WERI-Rb-1 (cell line): ENCODE measurements around the gene NSMCE3.

Experiments
- DNase-seq: peaks from one replicate; pipeline ENCODE4 v3.0.0-alpha.2; 2020
- H3K27ac ChIP-seq: fragments of 250-450 bp; sonication (Bioruptor Pico); 2 replicates; pipeline ENCODE4 v1.5.1; 2020; ENCODE audit warnings: mild to moderate bottlenecking, moderate library complexity
- H3K27me3 ChIP-seq: fragments of 250-450 bp; sonication (Bioruptor Pico); 2 replicates; pipeline ENCODE4 v1.5.1; 2021; ENCODE audit warnings: mild to moderate bottlenecking, low read depth, moderate library complexity; ENCODE audit not compliant: insufficient read depth, severe bottlenecking
- H3K36me3 ChIP-seq: fragments of 250-450 bp; sonication (Bioruptor Pico); 2 replicates; pipeline ENCODE4 v1.5.1; 2020; ENCODE audit warnings: mild to moderate bottlenecking, moderate library complexity
- H3K4me3 ChIP-seq: 2 replicates; pipeline ENCODE4 v1.5.1; 2011; ENCODE audit warnings: low read depth, mild to moderate bottlenecking, control low read depth, low read length
- H3K9me3 ChIP-seq: fragments of 250-450 bp; sonication (Bioruptor Pico); 2 replicates; pipeline ENCODE4 v1.5.1; 2021; ENCODE audit warnings: mild to moderate bottlenecking, moderate library complexity; ENCODE audit not compliant: severe bottlenecking
- TF ChIP-seq, protein P1 (sequence below): IDR thresholded peaks from 2 replicates; pipeline ENCODE4 v1.5.1; 2011; ENCODE audit warnings: low read depth, mild to moderate bottlenecking, control low read depth, inconsistent platforms, low read length

Gene NSMCE3

DNA sequence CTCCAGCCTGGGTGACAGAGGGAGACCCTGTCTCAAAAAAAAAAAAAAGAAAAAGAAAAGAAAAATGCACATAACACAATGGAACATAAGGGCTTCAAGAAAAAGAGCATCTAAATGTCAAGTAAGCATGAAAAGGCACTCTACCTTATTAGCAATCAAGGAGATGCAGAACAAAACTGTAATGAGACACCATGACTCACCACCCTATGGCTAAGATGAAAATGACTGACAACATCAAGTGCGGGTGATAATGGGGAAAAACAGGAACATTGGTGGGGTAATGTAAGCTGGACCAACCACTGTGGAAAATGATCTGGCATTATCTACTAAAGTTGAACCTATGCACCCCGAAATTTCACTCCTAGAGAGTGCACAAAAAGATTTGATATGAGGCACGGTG is 19.6 kb upstream of the NSMCE3 start:
- Histone ChIP-seq H3K36me3 (no peaks in the 10 kb centered on the region), H3K4me3 (no peak overlapping the region), H3K27me3 (peaks cover 88% of the 10 kb centered on the region), H3K27ac (no peak overlapping the region), H3K9me3 (no peaks in the 10 kb centered on the region)
- TF ChIP-seq, protein P1, sequence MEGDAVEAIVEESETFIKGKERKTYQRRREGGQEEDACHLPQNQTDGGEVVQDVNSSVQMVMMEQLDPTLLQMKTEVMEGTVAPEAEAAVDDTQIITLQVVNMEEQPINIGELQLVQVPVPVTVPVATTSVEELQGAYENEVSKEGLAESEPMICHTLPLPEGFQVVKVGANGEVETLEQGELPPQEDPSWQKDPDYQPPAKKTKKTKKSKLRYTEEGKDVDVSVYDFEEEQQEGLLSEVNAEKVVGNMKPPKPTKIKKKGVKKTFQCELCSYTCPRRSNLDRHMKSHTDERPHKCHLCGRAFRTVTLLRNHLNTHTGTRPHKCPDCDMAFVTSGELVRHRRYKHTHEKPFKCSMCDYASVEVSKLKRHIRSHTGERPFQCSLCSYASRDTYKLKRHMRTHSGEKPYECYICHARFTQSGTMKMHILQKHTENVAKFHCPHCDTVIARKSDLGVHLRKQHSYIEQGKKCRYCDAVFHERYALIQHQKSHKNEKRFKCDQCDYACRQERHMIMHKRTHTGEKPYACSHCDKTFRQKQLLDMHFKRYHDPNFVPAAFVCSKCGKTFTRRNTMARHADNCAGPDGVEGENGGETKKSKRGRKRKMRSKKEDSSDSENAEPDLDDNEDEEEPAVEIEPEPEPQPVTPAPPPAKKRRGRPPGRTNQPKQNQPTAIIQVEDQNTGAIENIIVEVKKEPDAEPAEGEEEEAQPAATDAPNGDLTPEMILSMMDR: no peak
- no peak for DNase-seq

DNA sequence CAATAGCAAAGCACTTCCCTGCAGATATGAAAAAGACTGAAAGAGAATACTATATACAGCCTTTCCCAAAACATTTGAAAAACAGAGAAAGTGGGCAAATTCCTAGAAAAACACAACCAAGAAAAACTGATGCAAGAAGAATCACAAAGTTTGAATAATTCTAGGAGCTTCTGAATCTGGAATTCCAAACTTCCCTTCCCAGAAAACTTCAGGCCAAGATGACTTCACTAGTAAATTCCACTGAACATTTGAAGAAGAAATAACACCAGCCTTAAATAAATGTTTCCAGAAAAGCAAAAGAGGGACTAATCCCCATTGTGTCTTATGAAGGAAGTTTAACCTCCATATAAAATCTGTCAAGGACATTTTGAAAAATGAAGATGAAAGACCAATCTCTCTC is 15.8 kb upstream of the NSMCE3 start:
- peaks cover 89% of the 10 kb centered on the region for H3K27me3 ChIP-seq
- peaks cover 2% of the 10 kb centered on the region for H3K9me3 ChIP-seq
- no peak overlapping the region for H3K27ac ChIP-seq
- TF ChIP-seq, protein P1: no peak
- no peaks in the 10 kb centered on the region for H3K36me3 ChIP-seq
- no peak for DNase-seq
- no peak overlapping the region for H3K4me3 ChIP-seq

DNA sequence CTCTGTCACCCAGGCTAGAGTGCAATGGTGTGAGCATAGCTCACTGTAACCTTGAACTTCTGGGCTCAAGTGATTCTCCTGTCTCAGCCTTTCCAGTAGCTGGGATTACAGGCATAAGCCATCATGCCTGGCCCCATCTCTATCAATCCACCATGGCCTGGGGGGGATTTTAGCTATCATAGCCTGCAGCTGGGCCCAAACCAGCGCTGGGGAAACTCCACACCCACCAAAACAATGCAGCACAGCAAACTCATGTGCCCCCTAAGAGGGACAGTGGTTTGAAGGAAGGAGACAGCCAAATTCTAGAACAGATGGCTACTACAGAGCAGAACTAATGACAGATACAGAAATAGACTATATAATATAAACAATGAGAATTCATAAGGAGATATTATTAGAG is 13.8 kb upstream of the NSMCE3 start:
- Histone ChIP-seq H3K9me3 (peaks cover 2% of the 10 kb centered on the region), H3K4me3 (no peak overlapping the region), H3K27me3 (peaks cover 82% of the 10 kb centered on the region), H3K36me3 (no peaks in the 10 kb centered on the region), H3K27ac (no peak overlapping the region)
- no peak for DNase-seq
- TF ChIP-seq, protein P1: no peak

DNA sequence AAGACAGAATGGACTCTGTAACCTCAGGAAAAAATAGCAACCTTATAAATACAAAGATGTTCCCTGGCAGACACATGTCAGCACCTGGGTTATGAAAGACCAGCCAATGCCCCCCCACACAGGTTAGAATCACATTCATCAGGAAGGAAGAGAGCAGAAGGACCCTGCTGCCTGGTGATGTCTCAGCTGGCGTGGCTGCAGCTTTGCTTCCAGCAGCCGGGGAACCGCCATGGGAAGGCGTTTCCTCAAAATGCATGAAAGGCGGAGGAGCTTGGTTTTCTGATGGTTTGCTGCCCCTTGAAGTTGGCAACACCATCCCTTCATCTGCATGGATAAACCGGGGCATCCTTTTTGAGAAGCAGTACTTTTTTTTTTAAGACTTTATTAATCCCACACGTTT is 10.9 kb upstream of the NSMCE3 start:
- no peak for DNase-seq

DNA sequence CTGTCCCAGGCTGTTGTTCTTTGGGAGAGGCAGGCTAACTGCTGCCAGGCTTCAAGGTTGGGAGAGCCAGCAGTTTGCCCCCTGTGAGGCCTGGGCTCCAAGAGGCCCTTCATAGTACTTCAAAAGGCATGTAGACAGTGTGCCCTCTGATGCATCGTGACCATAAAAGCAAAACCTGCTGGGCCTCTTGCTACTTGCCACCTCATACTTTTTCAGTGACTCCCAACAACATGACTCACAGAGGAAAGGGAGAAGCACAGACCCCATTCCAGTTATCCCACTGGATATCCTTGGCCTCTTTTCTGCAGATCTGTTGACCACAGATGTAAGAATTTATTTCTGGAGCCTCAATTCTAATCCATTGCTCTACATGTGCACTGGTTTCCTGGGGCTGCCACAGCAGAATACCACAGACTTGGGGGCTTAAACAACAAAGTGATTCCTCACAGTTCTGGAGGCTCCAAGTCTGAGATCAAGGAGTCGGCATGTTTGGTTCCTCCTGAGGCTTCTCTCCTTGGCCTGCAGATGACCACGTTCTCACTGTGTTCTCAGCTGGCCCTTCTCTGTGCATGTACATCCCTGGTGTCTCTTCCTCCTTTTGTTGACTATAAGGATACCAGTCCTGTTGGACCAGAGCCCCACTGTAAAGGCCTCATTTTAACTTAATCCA is 8.9 kb upstream of the NSMCE3 start:
- Histone ChIP-seq H3K27me3 (peaks cover 86% of the 10 kb centered on the region), H3K36me3 (no peaks in the 10 kb centered on the region), H3K4me3 (no peak overlapping the region), H3K27ac (no peak overlapping the region), H3K9me3 (peaks cover 2% of the 10 kb centered on the region)
- TF ChIP-seq, protein P1: no peak
- no peak for DNase-seq

More for the DNA sequence above, 10.9 kb upstream of the NSMCE3 start:
- TF ChIP-seq, protein P1: no peak
- no peaks in the 10 kb centered on the region for H3K36me3 ChIP-seq
- H3K27ac ChIP-seq: no peak overlapping the region
- no peak overlapping the region for H3K4me3 ChIP-seq
- peaks cover 2% of the 10 kb centered on the region for H3K9me3 ChIP-seq
- H3K27me3 ChIP-seq: peaks cover 84% of the 10 kb centered on the region

DNA sequence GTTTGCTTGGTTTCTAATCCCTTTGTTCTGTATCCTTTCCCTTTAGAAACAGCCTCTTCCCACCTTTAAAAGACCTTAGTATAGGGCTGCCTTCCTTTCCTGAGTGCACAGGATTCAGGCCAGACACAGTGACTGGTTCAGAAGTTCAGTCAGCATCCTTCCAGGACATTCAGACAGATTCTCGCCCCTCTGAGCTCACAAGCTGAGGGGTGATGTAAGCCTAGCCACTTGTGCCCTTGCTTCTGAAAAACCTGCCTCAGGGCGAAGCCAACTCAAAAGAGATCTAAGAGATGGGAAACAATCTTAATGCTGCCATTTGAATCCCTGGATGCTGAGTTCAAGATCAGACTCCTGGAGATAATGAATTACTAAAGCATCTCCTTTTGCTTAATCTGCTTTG is 6.7 kb upstream of the NSMCE3 start:
- H3K9me3 ChIP-seq: no peaks in the 10 kb centered on the region
- H3K4me3 ChIP-seq: no peak overlapping the region
- H3K36me3 ChIP-seq: no peaks in the 10 kb centered on the region
- H3K27ac ChIP-seq: no peak overlapping the region
- DNase-seq: no peak
- peaks cover 83% of the 10 kb centered on the region for H3K27me3 ChIP-seq
- TF ChIP-seq, protein P1: no peak
